Measurements from ENCODE around the gene TBCCD1. TPM values are rescaled to one million over a fixed set of nuclear protein-coding genes. Genes with fewer than 3 reads are reported as not detected.
A peak's percentile ranks its signal among the peaks of the same experiment; 100 is the strongest.

The TBCCD1 gene
- 21.5 and 24.1 TPM in 2 replicates for total RNA-seq (2014; rRNA removed; shearing (Covaris generic); ENCODE audit: low replicate concordance)

- Histone ChIP-seq H3K4me3 (peak within 1 kb of the TSS; percentile 98), H3K9me3 (no peaks in the 10 kb centered on the region), H3K27me3 (no peaks in the 10 kb centered on the region), H3K36me3 (peaks cover 6% of the 10 kb centered on the region; the same call in 1 of the 2 replicates)
- peak; percentile 88 for DNase-seq
These were observed at the start of gene TBCCD1 for GRCh38 chr3:186567072-186567921. Gene TBCCD1, minus strand, starts transcription at chr3:186567339. Its CDS starts 3,010 bp downstream, at chr3:186564329.

- no peaks in the 10 kb centered on the region for H3K9me3 ChIP-seq
- peaks cover 5% of the 10 kb centered on the region; the same call in 1 of the 2 replicates for H3K27me3 ChIP-seq
- no peak overlapping the region for H3K4me3 ChIP-seq
- H3K36me3 ChIP-seq: no peaks in the 10 kb centered on the region
- DNase-seq: no peak
These were observed 49.1 kb upstream of the TBCCD1 start for GRCh38 chr3:186616299-186616617.

- no peak overlapping the region for H3K4me3 ChIP-seq
- peak; percentile 65 for DNase-seq
- H3K36me3 ChIP-seq: no peaks in the 10 kb centered on the region
- peaks cover 5% of the 10 kb centered on the region; the same call in 1 of the 2 replicates for H3K27me3 ChIP-seq
- no peaks in the 10 kb centered on the region for H3K9me3 ChIP-seq
These were observed 47.7 kb upstream of the TBCCD1 start for GRCh38 chr3:186614597-186615483.

GRCh38 chr3:186614266-186614596, 47.1 kb upstream of the TBCCD1 start:
- Histone ChIP-seq H3K36me3 (no peaks in the 10 kb centered on the region), H3K4me3 (no peak overlapping the region), H3K27me3 (peaks cover 5% of the 10 kb centered on the region; the same call in 1 of the 2 replicates), H3K9me3 (no peaks in the 10 kb centered on the region)
- no peak for DNase-seq

GRCh38 chr3:186613637-186614265, 46.6 kb upstream of the TBCCD1 start:
- Histone ChIP-seq H3K9me3 (no peaks in the 10 kb centered on the region), H3K27me3 (peaks cover 5% of the 10 kb centered on the region; the same call in 1 of the 2 replicates), H3K4me3 (no peak overlapping the region), H3K36me3 (no peaks in the 10 kb centered on the region)
- peak; percentile 38 for DNase-seq

GRCh38 chr3:186612721-186613636, 45.8 kb upstream of the TBCCD1 start, which contains the start of gene AHSG:
Gene AHSG, plus strand, starts transcription at chr3:186613060. Its CDS starts 82 bp downstream, at chr3:186613142.
- Histone ChIP-seq H3K36me3 (no peaks in the 10 kb centered on the region), H3K4me3 (no peak within 1 kb of the TSS), H3K9me3 (no peaks in the 10 kb centered on the region), H3K27me3 (peaks cover 5% of the 10 kb centered on the region; the same call in 1 of the 2 replicates)
- no peak for DNase-seq

GRCh38 chr3:186612065-186612464, 44.9 kb upstream of the TBCCD1 start:
- Histone ChIP-seq H3K9me3 (no peaks in the 10 kb centered on the region), H3K27me3 (peaks cover 5% of the 10 kb centered on the region; the same call in 1 of the 2 replicates), H3K4me3 (no peak overlapping the region), H3K36me3 (no peaks in the 10 kb centered on the region)
- no peak for DNase-seq

- no peak overlapping the region for H3K4me3 ChIP-seq
- DNase-seq: peak; percentile 30
- no peaks in the 10 kb centered on the region for H3K36me3 ChIP-seq
- no peaks in the 10 kb centered on the region for H3K27me3 ChIP-seq
- no peaks in the 10 kb centered on the region for H3K9me3 ChIP-seq
These were observed 42.2 kb upstream of the TBCCD1 start for GRCh38 chr3:186609247-186609868.

- no peaks in the 10 kb centered on the region for H3K9me3 ChIP-seq
- H3K27me3 ChIP-seq: no peaks in the 10 kb centered on the region
- H3K36me3 ChIP-seq: no peaks in the 10 kb centered on the region
- DNase-seq: no peak
- H3K4me3 ChIP-seq: no peak overlapping the region
These were observed 41.6 kb upstream of the TBCCD1 start for GRCh38 chr3:186608624-186609215.

- Histone ChIP-seq H3K36me3 (no peaks in the 10 kb centered on the region), H3K27me3 (no peaks in the 10 kb centered on the region; the same call in 1 of the 2 replicates), H3K4me3 (no peak overlapping the region), H3K9me3 (no peaks in the 10 kb centered on the region)
- no peak for DNase-seq
These were observed 38.7 kb upstream of the TBCCD1 start for GRCh38 chr3:186605561-186606545.

GRCh38 chr3:186605078-186605477, 37.9 kb upstream of the TBCCD1 start:
- no peak overlapping the region for H3K4me3 ChIP-seq
- no peaks in the 10 kb centered on the region; the same call in 1 of the 2 replicates for H3K27me3 ChIP-seq
- DNase-seq: no peak
- H3K36me3 ChIP-seq: no peaks in the 10 kb centered on the region
- H3K9me3 ChIP-seq: no peaks in the 10 kb centered on the region

- Histone ChIP-seq H3K27me3 (no peaks in the 10 kb centered on the region; the same call in 1 of the 2 replicates), H3K36me3 (no peaks in the 10 kb centered on the region), H3K4me3 (no peak overlapping the region), H3K9me3 (no peaks in the 10 kb centered on the region)
- DNase-seq: no peak
These were observed 36.0 kb upstream of the TBCCD1 start for GRCh38 chr3:186603159-186603558.

GRCh38 chr3:186600896-186601295, 33.8 kb upstream of the TBCCD1 start:
- Histone ChIP-seq H3K4me3 (no peak overlapping the region), H3K9me3 (no peaks in the 10 kb centered on the region), H3K36me3 (no peaks in the 10 kb centered on the region), H3K27me3 (no peaks in the 10 kb centered on the region; the same call in 1 of the 2 replicates)
- DNase-seq: no peak

GRCh38 chr3:186599785-186600166, 32.6 kb upstream of the TBCCD1 start:
- Histone ChIP-seq H3K9me3 (no peaks in the 10 kb centered on the region), H3K36me3 (no peaks in the 10 kb centered on the region), H3K4me3 (no peak overlapping the region), H3K27me3 (no peaks in the 10 kb centered on the region; the same call in 1 of the 2 replicates)
- no peak for DNase-seq

Measured in MG63 (cell line).